GM19455 (cell line): ENCODE data around the gene FAM118B.
"Not testable (repeated sequence)": the region's sequence is repeated elsewhere in the genome, so short reads cannot be mapped to it uniquely, and the experiment has no call there.

Experiments used
- ATAC-seq: cut with Tn5 transposase; IDR thresholded peaks from one replicate; pipeline ENCODE4 v1.9.1; 2021; ENCODE audit not compliant: unreplicated experiment

The FAM118B gene

GRCh38 chr11:126216526-126217305 is 5.1 kb downstream of the FAM118B start:
- ATAC-seq = no peak

- no peak for ATAC-seq
Measured at GRCh38 chr11:126217491-126217890, 5.9 kb downstream of the FAM118B start.

GRCh38 chr11:126219547-126219946 is 8.0 kb downstream of the FAM118B start:
- no peak for ATAC-seq

- ATAC-seq = no peak
Measured at GRCh38 chr11:126224647-126225294, 13.2 kb downstream of the FAM118B start.

GRCh38 chr11:126225295-126225665 is 13.7 kb downstream of the FAM118B start:
- ATAC-seq = no peak

GRCh38 chr11:126226334-126227084 is 14.9 kb downstream of the FAM118B start:
- no peak for ATAC-seq

- no peak for ATAC-seq
Measured at GRCh38 chr11:126229858-126230540, 18.4 kb downstream of the FAM118B start.

GRCh38 chr11:126231725-126232459 is 20.3 kb downstream of the FAM118B start:
- no peak for ATAC-seq

GRCh38 chr11:126232683-126233082 is 21.1 kb downstream of the FAM118B start:
- ATAC-seq = no peak

- no peak for ATAC-seq
Measured at GRCh38 chr11:126233391-126233790, 21.8 kb downstream of the FAM118B start.

- no peak for ATAC-seq
Measured at GRCh38 chr11:126246636-126247035, 35.1 kb downstream of the FAM118B start.

- no peak for ATAC-seq
Measured at GRCh38 chr11:126253265-126253664, 41.7 kb downstream of the FAM118B start.

GRCh38 chr11:126254819-126255218 is 43.2 kb downstream of the FAM118B start:
- ATAC-seq = no peak

- ATAC-seq = not testable (repeated sequence)
Measured at GRCh38 chr11:126255507-126255906, 43.9 kb downstream of the FAM118B start.

GRCh38 chr11:126256216-126256615 is 44.6 kb downstream of the FAM118B start:
- ATAC-seq = no peak

- ATAC-seq = no peak
Measured at GRCh38 chr11:126257144-126257543, 45.6 kb downstream of the FAM118B start.

GRCh38 chr11:126257764-126258163 is 46.2 kb downstream of the FAM118B start:
- ATAC-seq = no peak

- no peak for ATAC-seq
Measured at GRCh38 chr11:126262216-126262615, 50.6 kb downstream of the FAM118B start.

GRCh38 chr11:126263489-126263888 is 51.9 kb downstream of the FAM118B start:
- ATAC-seq = no peak

GRCh38 chr11:126265811-126266210 is 54.2 kb downstream of the FAM118B start:
- ATAC-seq = no peak

GRCh38 chr11:126267650-126268049 is 56.1 kb downstream of the FAM118B start:
- no peak for ATAC-seq
